A549 (cell line): ENCODE measurements around the gene B4GALT2. TPM values are rescaled to one million over a fixed set of nuclear protein-coding genes. Genes with fewer than 3 reads are reported as not detected.

Experiments used
- ATAC-seq, 2 experiments: fragments of 200-7000 bp in 1 of 2; fragments of >200 bp in 1 of 2; cut with Nextera tagmentation in 1 of 2; cut with Tn5 transposase in 1 of 2; 3 replicates each; pipeline versions ENCODE4 v1.8.0 to v1.9.1; 2018 to 2020; ENCODE audit warnings: mild to moderate bottlenecking in 1 of 2, moderate library complexity in 1 of 2
- CTCF ChIA-PET: fragments of 300-600 bp; sonication (Branson Sonifier 250); formaldehyde crosslinking; extraction: SDS; loops from one replicate; lab custom pipeline; 2021; ENCODE audit warnings: antibody characterized with exemption, inconsistent platforms; lab: Yijun Ruan, JAX
- POLR2A ChIA-PET: fragments of 350-600 bp; formaldehyde crosslinking; extraction: SDS; loops from one replicate; lab custom pipeline; 2021; ENCODE audit warnings: antibody characterized with exemption, inconsistent platforms; lab: Yijun Ruan, JAX
- DNase-seq, 2 experiments: peaks; one replicate each; pipeline versions ENCODE4 v3.0.0 to v3.0.0-alpha.2; 2011 to 2016; ENCODE audit warnings: low read depth in 1 of 2, low spot score in 1 of 2
- FAIRE-seq: peaks from 2 replicates; lab custom pipeline; 2011; peaks lifted over from hg19 to GRCh38; lab: Jason Lieb, UNC
- H3K27ac ChIP-seq, 2 experiments: fragments of >200 bp; sonication (Bioruptor Twin); formaldehyde crosslinking; 3 replicates each; pipeline ENCODE4 v1.5.1; 2016 to 2017
- H3K4me1 ChIP-seq: fragments of >200 bp; sonication (Bioruptor Twin); formaldehyde crosslinking; 3 replicates; pipeline ENCODE4 v1.6.1; 2016
- H3K4me2 ChIP-seq: fragments of >200 bp; sonication (Bioruptor Twin); formaldehyde crosslinking; 3 replicates; pipeline ENCODE4 v1.6.1; 2016
- H3K4me3 ChIP-seq: fragments of >200 bp; sonication (Bioruptor Twin); formaldehyde crosslinking; 3 replicates; pipeline ENCODE4 v1.5.1; 2016
- H3K9me3 ChIP-seq: fragments of >200 bp; sonication (Bioruptor Twin); formaldehyde crosslinking; 3 replicates; pipeline ENCODE4 v1.6.1; 2016
- CBX8 ChIP-seq: fragments of 200-600 bp; sonication (generic); IDR thresholded peaks from 2 replicates; pipeline ENCODE4 v1.6.1; 2016
- CEBPB ChIP-seq, 2 experiments: fragments of >200 bp in 1 of 2; sonication (Bioruptor Twin) in 1 of 2; formaldehyde crosslinking in 1 of 2; IDR thresholded peaks; 2 replicates each; pipeline ENCODE4 v1.6.1; 2012 to 2016
- EHF ChIP-seq: fragments of 250-450 bp; sonication (Bioruptor Pico); IDR thresholded peaks from 2 replicates; pipeline ENCODE4 v1.5.0; 2020; ENCODE audit warnings: mild to moderate bottlenecking
- EHMT2 ChIP-seq: fragments of 200-600 bp; sonication (generic); IDR thresholded peaks from 2 replicates; pipeline ENCODE4 v1.6.1; 2016; ENCODE audit warnings: antibody characterized with exemption, low read depth, mild to moderate bottlenecking, moderate library complexity
- ESRRA ChIP-seq: fragments of 150-350 bp; IDR thresholded peaks from 2 replicates; pipeline ENCODE4 v1.6.1; 2014; ENCODE audit warnings: mild to moderate bottlenecking, low read length, borderline replicate concordance
- FOSB ChIP-seq: fragments of 250-450 bp; sonication (Bioruptor Pico); IDR thresholded peaks from 2 replicates; pipeline ENCODE4 v1.5.0; 2020; ENCODE audit warnings: mild to moderate bottlenecking, moderate library complexity
- HEYL ChIP-seq: fragments of 250-450 bp; sonication (Bioruptor Pico); IDR thresholded peaks from 2 replicates; pipeline ENCODE4 v1.8.0; 2021; ENCODE audit warnings: mild to moderate bottlenecking, moderate library complexity
- NFE2L2 ChIP-seq: fragments of 150-350 bp; conservative IDR thresholded peaks from 2 replicates; pipeline ENCODE4 v1.6.1; 2014; ENCODE audit warnings: low read length
- SMC3 ChIP-seq: fragments of >200 bp; sonication (Bioruptor Twin); formaldehyde crosslinking; IDR thresholded peaks from 3 replicates; pipeline ENCODE4 v1.6.1; 2018; ENCODE audit warnings: inconsistent platforms
- WGBS: methylation state at CpG from one replicate; pipeline ENCODE4 v1.1.6; 2017; ENCODE audit errors: missing lambda C conversion rate; 5-methylcytosine and 5-hydroxymethylcytosine counted together
- polyA plus RNA-seq, 4 experiments: library from polyadenylated mRNA; depleted of rRNA in 3 of 4; stranded (reverse); fragments of >200 nt; fragmentation: RNase III in 1 of 4; extraction: RNeasy Plus Mini Kit Qiagen cat#74134 plus additional on column Dnase treatment in 1 of 4; gene quantifications; 2 replicates in 3 of 4; 3 replicates in 1 of 4; pipeline ENCODE4 v1.2.3, GENCODE V29; 2011 to 2017
- TF ChIP-seq, protein P1 (sequence below): fragments of >200 bp; sonication (Bioruptor Twin); formaldehyde crosslinking; IDR thresholded peaks from 2 replicates; pipeline ENCODE4 v1.6.1; 2016
- TF ChIP-seq, protein P2 (sequence below): fragments of >200 bp; sonication (Bioruptor Twin); formaldehyde crosslinking; IDR thresholded peaks from 3 replicates; pipeline ENCODE4 v1.5.1; 2016
- TF ChIP-seq, protein P3 (sequence below): fragments of >200 bp; sonication (Bioruptor Twin); formaldehyde crosslinking; IDR thresholded peaks from 3 replicates; pipeline ENCODE4 v1.6.1; 2016
- TF ChIP-seq, protein P4 (sequence below): fragments of 200-600 bp; sonication (generic); IDR thresholded peaks from 2 replicates; pipeline ENCODE4 v1.6.1; 2016; ENCODE audit warnings: antibody characterized with exemption, mild to moderate bottlenecking, moderate library complexity
- TF ChIP-seq, protein P5 (sequence below): fragments of 250-450 bp; sonication (Bioruptor Pico); IDR thresholded peaks from 2 replicates; pipeline ENCODE4 v1.5.0; 2020; ENCODE audit warnings: low read depth, mild to moderate bottlenecking, moderate library complexity

B4GALT2 gene
- polyA plus RNA-seq, 2 of the 4 experiments (the other 2 are of a cell fraction): 19.0 to 35.8 TPM

- Histone ChIP-seq H3K27ac (no peak overlapping the region), H3K4me2 (no peak overlapping the region), H3K4me1 (no peaks in the 10 kb centered on the region), H3K9me3 (no peaks in the 10 kb centered on the region), H3K4me3 (no peak overlapping the region)
- ChIA-PET POLR2A (no interaction called here), CTCF (interaction anchor here (1.0 to 1.3 kb wide), 4 partner anchors 9 to 151 kb away, joined by 3 read pairs; partner anchors contain the start of gene DPH2)
- DNase-seq: no peak
- no peak for TF ChIP-seq SMC3
- no peak for FAIRE-seq
- WGBS: 89% methylated on average over 8 of the region's 8 CpGs
- ATAC-seq: no peak
Measured at GRCh38 chr1:43960798-43961197, 18.2 kb upstream of the B4GALT2 start.

- H3K27ac ChIP-seq: no peak overlapping the region
- H3K4me3 ChIP-seq: no peak overlapping the region
- ChIA-PET CTCF (interaction anchor here (1.0 to 2.0 kb wide), 3 partner anchors 12 to 27 kb away, joined by 3 to 5 read pairs (median 3); no protein-coding TSS in a partner anchor), POLR2A (no interaction called here)
- DNase-seq (no peak), FAIRE-seq (no peak), ATAC-seq (no peak)
- WGBS: 77% methylated on average over 3 of the region's 3 CpGs
- H3K4me2 ChIP-seq: no peak overlapping the region
- no peaks in the 10 kb centered on the region for H3K9me3 ChIP-seq
- H3K4me1 ChIP-seq: no peaks in the 10 kb centered on the region
- TF ChIP-seq, protein P1, sequence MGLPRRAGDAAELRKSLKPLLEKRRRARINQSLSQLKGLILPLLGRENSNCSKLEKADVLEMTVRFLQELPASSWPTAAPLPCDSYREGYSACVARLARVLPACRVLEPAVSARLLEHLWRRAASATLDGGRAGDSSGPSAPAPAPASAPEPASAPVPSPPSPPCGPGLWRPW: no peak
- TF ChIP-seq CBX8: no peak
- no peak for TF ChIP-seq EHF (CRISPR knock-in tag)
- TF ChIP-seq ESRRA: no peak
- TF ChIP-seq, protein P2, sequence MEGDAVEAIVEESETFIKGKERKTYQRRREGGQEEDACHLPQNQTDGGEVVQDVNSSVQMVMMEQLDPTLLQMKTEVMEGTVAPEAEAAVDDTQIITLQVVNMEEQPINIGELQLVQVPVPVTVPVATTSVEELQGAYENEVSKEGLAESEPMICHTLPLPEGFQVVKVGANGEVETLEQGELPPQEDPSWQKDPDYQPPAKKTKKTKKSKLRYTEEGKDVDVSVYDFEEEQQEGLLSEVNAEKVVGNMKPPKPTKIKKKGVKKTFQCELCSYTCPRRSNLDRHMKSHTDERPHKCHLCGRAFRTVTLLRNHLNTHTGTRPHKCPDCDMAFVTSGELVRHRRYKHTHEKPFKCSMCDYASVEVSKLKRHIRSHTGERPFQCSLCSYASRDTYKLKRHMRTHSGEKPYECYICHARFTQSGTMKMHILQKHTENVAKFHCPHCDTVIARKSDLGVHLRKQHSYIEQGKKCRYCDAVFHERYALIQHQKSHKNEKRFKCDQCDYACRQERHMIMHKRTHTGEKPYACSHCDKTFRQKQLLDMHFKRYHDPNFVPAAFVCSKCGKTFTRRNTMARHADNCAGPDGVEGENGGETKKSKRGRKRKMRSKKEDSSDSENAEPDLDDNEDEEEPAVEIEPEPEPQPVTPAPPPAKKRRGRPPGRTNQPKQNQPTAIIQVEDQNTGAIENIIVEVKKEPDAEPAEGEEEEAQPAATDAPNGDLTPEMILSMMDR: no peak
- TF ChIP-seq, protein P3, sequence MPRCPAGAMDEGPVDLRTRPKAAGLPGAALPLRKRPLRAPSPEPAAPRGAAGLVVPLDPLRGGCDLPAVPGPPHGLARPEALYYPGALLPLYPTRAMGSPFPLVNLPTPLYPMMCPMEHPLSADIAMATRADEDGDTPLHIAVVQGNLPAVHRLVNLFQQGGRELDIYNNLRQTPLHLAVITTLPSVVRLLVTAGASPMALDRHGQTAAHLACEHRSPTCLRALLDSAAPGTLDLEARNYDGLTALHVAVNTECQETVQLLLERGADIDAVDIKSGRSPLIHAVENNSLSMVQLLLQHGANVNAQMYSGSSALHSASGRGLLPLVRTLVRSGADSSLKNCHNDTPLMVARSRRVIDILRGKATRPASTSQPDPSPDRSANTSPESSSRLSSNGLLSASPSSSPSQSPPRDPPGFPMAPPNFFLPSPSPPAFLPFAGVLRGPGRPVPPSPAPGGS: no peak
- TF ChIP-seq, protein P4, sequence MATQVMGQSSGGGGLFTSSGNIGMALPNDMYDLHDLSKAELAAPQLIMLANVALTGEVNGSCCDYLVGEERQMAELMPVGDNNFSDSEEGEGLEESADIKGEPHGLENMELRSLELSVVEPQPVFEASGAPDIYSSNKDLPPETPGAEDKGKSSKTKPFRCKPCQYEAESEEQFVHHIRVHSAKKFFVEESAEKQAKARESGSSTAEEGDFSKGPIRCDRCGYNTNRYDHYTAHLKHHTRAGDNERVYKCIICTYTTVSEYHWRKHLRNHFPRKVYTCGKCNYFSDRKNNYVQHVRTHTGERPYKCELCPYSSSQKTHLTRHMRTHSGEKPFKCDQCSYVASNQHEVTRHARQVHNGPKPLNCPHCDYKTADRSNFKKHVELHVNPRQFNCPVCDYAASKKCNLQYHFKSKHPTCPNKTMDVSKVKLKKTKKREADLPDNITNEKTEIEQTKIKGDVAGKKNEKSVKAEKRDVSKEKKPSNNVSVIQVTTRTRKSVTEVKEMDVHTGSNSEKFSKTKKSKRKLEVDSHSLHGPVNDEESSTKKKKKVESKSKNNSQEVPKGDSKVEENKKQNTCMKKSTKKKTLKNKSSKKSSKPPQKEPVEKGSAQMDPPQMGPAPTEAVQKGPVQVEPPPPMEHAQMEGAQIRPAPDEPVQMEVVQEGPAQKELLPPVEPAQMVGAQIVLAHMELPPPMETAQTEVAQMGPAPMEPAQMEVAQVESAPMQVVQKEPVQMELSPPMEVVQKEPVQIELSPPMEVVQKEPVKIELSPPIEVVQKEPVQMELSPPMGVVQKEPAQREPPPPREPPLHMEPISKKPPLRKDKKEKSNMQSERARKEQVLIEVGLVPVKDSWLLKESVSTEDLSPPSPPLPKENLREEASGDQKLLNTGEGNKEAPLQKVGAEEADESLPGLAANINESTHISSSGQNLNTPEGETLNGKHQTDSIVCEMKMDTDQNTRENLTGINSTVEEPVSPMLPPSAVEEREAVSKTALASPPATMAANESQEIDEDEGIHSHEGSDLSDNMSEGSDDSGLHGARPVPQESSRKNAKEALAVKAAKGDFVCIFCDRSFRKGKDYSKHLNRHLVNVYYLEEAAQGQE: no peak
- TF ChIP-seq NFE2L2: no peak
Measured at GRCh38 chr1:43961692-43962091, 17.3 kb upstream of the B4GALT2 start.

DNA sequence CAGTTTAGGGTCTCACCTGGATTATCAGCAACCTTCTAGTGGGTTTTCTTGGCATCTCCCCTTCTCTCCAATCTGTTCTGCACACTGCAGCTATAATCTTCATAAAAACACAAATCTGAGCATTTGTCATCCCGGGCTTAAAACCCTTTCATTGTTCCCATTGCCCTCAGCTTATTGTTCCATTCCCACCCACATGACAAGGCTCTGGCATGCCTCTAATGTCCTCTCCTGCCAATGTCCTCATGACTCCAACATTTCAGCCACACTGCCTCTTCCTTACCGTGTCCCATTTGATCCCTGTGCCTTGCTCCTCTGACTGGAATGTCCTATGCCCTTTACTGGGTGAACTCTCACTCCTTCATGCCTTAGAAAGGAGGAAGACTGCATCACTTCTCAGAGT is 16.7 kb upstream of the B4GALT2 start:
- no peaks in the 10 kb centered on the region for H3K9me3 ChIP-seq
- H3K4me1 ChIP-seq: no peaks in the 10 kb centered on the region
- no peak overlapping the region for H3K27ac ChIP-seq
- POLR2A ChIA-PET: no interaction called here
- TF ChIP-seq FOSB (no peak), ESRRA (no peak), EHMT2 (no peak), HEYL (no peak), CEBPB (IDR thresholded peaks at IDR 0.05) (no peak)
- TF ChIP-seq, protein P5, sequence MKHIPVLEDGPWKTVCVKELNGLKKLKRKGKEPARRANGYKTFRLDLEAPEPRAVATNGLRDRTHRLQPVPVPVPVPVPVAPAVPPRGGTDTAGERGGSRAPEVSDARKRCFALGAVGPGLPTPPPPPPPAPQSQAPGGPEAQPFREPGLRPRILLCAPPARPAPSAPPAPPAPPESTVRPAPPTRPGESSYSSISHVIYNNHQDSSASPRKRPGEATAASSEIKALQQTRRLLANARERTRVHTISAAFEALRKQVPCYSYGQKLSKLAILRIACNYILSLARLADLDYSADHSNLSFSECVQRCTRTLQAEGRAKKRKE (CRISPR knock-in tag): no peak
- TF ChIP-seq, all 56 proteins: peak for 0
- DNase-seq (no peak), ATAC-seq (no peak), FAIRE-seq (no peak)
- H3K4me3 ChIP-seq: no peak overlapping the region
- WGBS: 62% methylated on average over 2 of the region's 2 CpGs
- no peak overlapping the region for H3K4me2 ChIP-seq
- CTCF ChIA-PET: interaction anchor here (2.0 kb wide), 1 partner anchor 13 kb away, joined by 5 read pairs; no protein-coding TSS in a partner anchor
